HEK293T (cell line): Measurements from ENCODE around the gene ARL5A.

Experiments
- BHLHE40 ChIP-seq: fragments of 450-650 bp; IDR thresholded peaks from 2 replicates; pipeline ENCODE4 v1.6.1; 2016; ENCODE audit warnings: mild to moderate bottlenecking, moderate library complexity, borderline replicate concordance
- FOXK2 ChIP-seq: fragments of 450-650 bp; IDR thresholded peaks from 2 replicates; pipeline ENCODE4 v1.6.1; 2016; ENCODE audit warnings: mild to moderate bottlenecking
- FOXM1 ChIP-seq: fragments of 450-650 bp; IDR thresholded peaks from 2 replicates; pipeline ENCODE4 v1.6.1; 2017; ENCODE audit warnings: mild to moderate bottlenecking, borderline replicate concordance
- HDGF ChIP-seq: fragments of 450-650 bp; IDR thresholded peaks from 2 replicates; pipeline ENCODE4 v1.6.1; 2017; ENCODE audit warnings: antibody characterized with exemption, borderline replicate concordance
- SP1 ChIP-seq: fragments of 450-650 bp; IDR thresholded peaks from 2 replicates; pipeline ENCODE4 v1.6.1; 2017
- SUZ12 ChIP-seq: fragments of 450-650 bp; IDR thresholded peaks from 2 replicates; pipeline ENCODE4 v1.6.1; 2016; ENCODE audit warnings: mild to moderate bottlenecking

GRCh38 chr2:151823651-151824050, 4.6 kb downstream of the ARL5A start:
- TF ChIP-seq HDGF (no peak), SUZ12 (no peak), FOXM1 (no peak), BHLHE40 (no peak), FOXK2 (no peak), SP1 (no peak)
